IMR-90 (cell line): ENCODE results near the gene SPATA13. TPM values are rescaled to one million over a fixed set of nuclear protein-coding genes. Genes with fewer than 3 reads are reported as not detected.

Experiments used
- ATAC-seq: fragments of 200-7000 bp; cut with Tn5 transposase; 2 replicates; pipeline ENCODE4 v1.9.1; 2020; ENCODE audit warnings: low read depth, mild to moderate bottlenecking, moderate library complexity
- BruUV-seq: library from RNA; stranded (reverse); fragments of 400-500 nt; replicated peaks from 2 replicates; lab custom pipeline; 2021; lab: Mats Ljungman, UMichigan
- CTCF ChIA-PET: fragments of 300-600 bp; formaldehyde crosslinking; extraction: SDS; loops from one replicate; lab custom pipeline; 2021; ENCODE audit warnings: antibody characterized with exemption; lab: Yijun Ruan, JAX
- POLR2A ChIA-PET: fragments of 300-600 bp; sonication (Branson Sonifier 250); formaldehyde crosslinking; loops from one replicate; lab custom pipeline; 2022; ENCODE audit warnings: antibody characterized with exemption; ENCODE audit not compliant: unreplicated experiment; lab: Charles Lee
- DNase-seq: peaks from one replicate; pipeline ENCODE4 v3.0.0; 2013
- H2AFZ ChIP-seq: replicated peaks from 2 replicates; pipeline ENCODE3; 2013; ENCODE audit warnings: low read length, mild to moderate bottlenecking; ENCODE audit not compliant: poor library complexity
- H2AK5ac ChIP-seq: 2 replicates; pipeline ENCODE4 v1.6.1; 2013; ENCODE audit warnings: low read depth, low read length, inconsistent platforms
- H2AK9ac ChIP-seq: replicated peaks from 2 replicates; pipeline ENCODE3; 2013; ENCODE audit warnings: mild to moderate bottlenecking, low read depth, low read length, moderate library complexity; ENCODE audit not compliant: poor library complexity
- H2BK120ac ChIP-seq: 2 replicates; pipeline ENCODE4 v1.6.1; 2013; ENCODE audit warnings: low read depth, low read length, inconsistent platforms
- H2BK15ac ChIP-seq: 3 replicates; pipeline ENCODE4 v1.6.1; 2013; ENCODE audit warnings: low read depth, low read length, inconsistent platforms
- H2BK20ac ChIP-seq: 2 replicates; pipeline ENCODE4 v1.6.1; 2013; ENCODE audit warnings: low read depth, mild to moderate bottlenecking, inconsistent platforms, low read length, moderate library complexity
- H2BK5ac ChIP-seq: 2 replicates; pipeline ENCODE4 v1.6.1; 2013; ENCODE audit warnings: mild to moderate bottlenecking, low read depth, low read length, inconsistent platforms; ENCODE audit not compliant: poor library complexity, severe bottlenecking
- H3K14ac ChIP-seq: replicated peaks from 2 replicates; pipeline ENCODE4 v1.6.1; 2013; ENCODE audit warnings: low read depth, low read length, inconsistent platforms
- H3K18ac ChIP-seq: 2 replicates; pipeline ENCODE4 v1.6.1; 2013; ENCODE audit warnings: low read depth, low read length, control low read depth
- H3K23ac ChIP-seq: 2 replicates; pipeline ENCODE4 v1.6.1; 2013; ENCODE audit warnings: low read depth, low read length, inconsistent platforms
- H3K27ac ChIP-seq: 2 replicates; pipeline ENCODE4 v1.5.1; 2013; ENCODE audit warnings: mild to moderate bottlenecking, control low read depth, low read length; ENCODE audit not compliant: insufficient read depth
- H3K27me3 ChIP-seq: 2 replicates; pipeline ENCODE4 v1.6.1; 2013; ENCODE audit warnings: low read length; ENCODE audit not compliant: control insufficient read depth, insufficient read depth
- H3K36me3 ChIP-seq: 2 replicates; pipeline ENCODE4 v1.6.1; 2013; ENCODE audit warnings: low read length, mixed read lengths; ENCODE audit not compliant: control insufficient read depth, insufficient read depth
- H3K4ac ChIP-seq: 2 replicates; pipeline ENCODE4 v1.6.1; 2013; ENCODE audit warnings: low read depth, low read length, inconsistent platforms
- H3K4me1 ChIP-seq: 2 replicates; pipeline ENCODE4 v1.6.1; 2013; ENCODE audit warnings: low read length, mixed read lengths; ENCODE audit not compliant: control insufficient read depth, insufficient read depth
- H3K4me2 ChIP-seq: 2 replicates; pipeline ENCODE4 v1.6.1; 2013; ENCODE audit warnings: low read depth, mild to moderate bottlenecking, control low read depth, low read length, moderate library complexity
- H3K4me3 ChIP-seq: 2 replicates; pipeline ENCODE4 v1.5.1; 2013; ENCODE audit warnings: low read depth, mild to moderate bottlenecking, control low read depth, low read length, moderate library complexity; ENCODE audit not compliant: insufficient read depth
- H3K56ac ChIP-seq: 2 replicates; pipeline ENCODE4 v1.6.1; 2013; ENCODE audit warnings: low read length, inconsistent platforms; ENCODE audit not compliant: insufficient read depth; ENCODE audit errors: extremely low read depth
- H3K79me1 ChIP-seq, 2 experiments: 2 replicates each; pipeline ENCODE4 v1.6.1; 2013; ENCODE audit warnings: low read length in 2 of 2, inconsistent platforms in 1 of 2, low read depth in 1 of 2
- H3K9ac ChIP-seq: 2 replicates; pipeline ENCODE4 v1.6.1; 2013; ENCODE audit warnings: low read depth, low read length, control low read depth
- H3K9me1 ChIP-seq: 2 replicates; pipeline ENCODE4 v1.6.1; 2013; ENCODE audit warnings: low read length, inconsistent platforms; ENCODE audit not compliant: insufficient read depth
- H3K9me3 ChIP-seq: 2 replicates; pipeline ENCODE4 v1.6.1; 2013; ENCODE audit warnings: low read length; ENCODE audit not compliant: control insufficient read depth, insufficient read depth
- H4K20me1 ChIP-seq: 2 replicates; pipeline ENCODE4 v1.6.1; 2013; ENCODE audit warnings: low read length, inconsistent platforms; ENCODE audit not compliant: insufficient read depth
- H4K5ac ChIP-seq: 2 replicates; pipeline ENCODE4 v1.6.1; 2013; ENCODE audit warnings: mild to moderate bottlenecking, low read depth, low read length, control low read depth
- H4K8ac ChIP-seq, 2 experiments: 2 replicates each; pipeline ENCODE4 v1.6.1; 2013; ENCODE audit warnings: low read depth in 2 of 2, low read length in 2 of 2, control low read depth in 1 of 2, inconsistent platforms in 1 of 2
- H4K91ac ChIP-seq: 2 replicates; pipeline ENCODE4 v1.6.1; 2013; ENCODE audit warnings: low read depth, low read length, inconsistent platforms; ENCODE audit not compliant: insufficient read depth
- CEBPB ChIP-seq: IDR thresholded peaks from 2 replicates; pipeline ENCODE4 v1.6.1; 2012; ENCODE audit warnings: low read depth, low read length, improper control_type of control experiment
- MAFK ChIP-seq: IDR thresholded peaks from 2 replicates; pipeline ENCODE4 v1.6.1; 2012; ENCODE audit warnings: low read depth, low read length, improper control_type of control experiment
- MAZ ChIP-seq: IDR thresholded peaks from 2 replicates; pipeline ENCODE4 v1.6.1; 2012; ENCODE audit warnings: low read depth, mild to moderate bottlenecking, low read length, improper control_type of control experiment, moderate library complexity, borderline replicate concordance
- NFE2L2 ChIP-seq: fragments of 150-350 bp; IDR thresholded peaks from 2 replicates; pipeline ENCODE4 v1.6.1; 2016; ENCODE audit warnings: low read depth, mild to moderate bottlenecking, low read length
- RFX5 ChIP-seq: IDR thresholded peaks from 2 replicates; pipeline ENCODE4 v1.8.0; 2012; ENCODE audit warnings: low read depth, mild to moderate bottlenecking, low read length, moderate library complexity
- SMC3 ChIP-seq: fragments of 150-350 bp; IDR thresholded peaks from 2 replicates; pipeline ENCODE4 v1.6.1; 2016; ENCODE audit warnings: low read depth, mild to moderate bottlenecking, antibody characterized with exemption, low read length, moderate library complexity
- WGBS, 2 experiments: methylation state at CpG; one replicate each; pipeline versions ENCODE4 v1.1.5 to v1.1.7; 2013; ENCODE audit warnings: missing lambda C conversion rate in 2 of 2; ENCODE audit not compliant: insufficient read length in 1 of 2; ENCODE audit errors: extremely low coverage in 2 of 2; 5-methylcytosine and 5-hydroxymethylcytosine counted together
- dilution Hi-C: fragments of 300-500 bp; cut with HindIII; formaldehyde crosslinking; loops from one replicate; pipeline ENCODE4 v1.14.3; 2018; ENCODE audit warnings: low sequenced_read_pairs; ENCODE audit not compliant: unreplicated experiment
- in situ Hi-C: fragments of 300-500 bp; cut with MboI; formaldehyde crosslinking; loops from 3 replicates; pipeline ENCODE4 v1.14.3; 2019; ENCODE audit warnings: low sequenced_read_pairs, inconsistent platforms, mixed read lengths
- intact Hi-C: fragments of 100-400 bp; cut with micrococcal nuclease; formaldehyde crosslinking; loops from 2 replicates; pipeline ENCODE4 v1.10.0; 2022
- polyA plus RNA-seq, 3 experiments: library from polyadenylated mRNA; depleted of rRNA; stranded (reverse); fragments of >200 nt; gene quantifications; 2 replicates each; pipeline ENCODE4 v1.2.3, GENCODE V29; 2012; ENCODE audit warnings: low replicate concordance in 1 of 3
- total RNA-seq: library from RNA; depleted of rRNA; stranded (reverse); fragments of >200 nt; gene quantifications from 2 replicates; pipeline ENCODE4 v1.2.3, GENCODE V29; 2012
- TF ChIP-seq, protein P1 (sequence below): fragments of 150-350 bp; IDR thresholded peaks from 2 replicates; pipeline ENCODE4 v1.6.1; 2016; ENCODE audit warnings: low read depth, mild to moderate bottlenecking, low read length, moderate library complexity, borderline replicate concordance

The SPATA13 gene
- total and polyA plus RNA-seq, 2 of the 4 experiments (the other 2 are of a cell fraction): 10.5 to 12.5 TPM

DNA sequence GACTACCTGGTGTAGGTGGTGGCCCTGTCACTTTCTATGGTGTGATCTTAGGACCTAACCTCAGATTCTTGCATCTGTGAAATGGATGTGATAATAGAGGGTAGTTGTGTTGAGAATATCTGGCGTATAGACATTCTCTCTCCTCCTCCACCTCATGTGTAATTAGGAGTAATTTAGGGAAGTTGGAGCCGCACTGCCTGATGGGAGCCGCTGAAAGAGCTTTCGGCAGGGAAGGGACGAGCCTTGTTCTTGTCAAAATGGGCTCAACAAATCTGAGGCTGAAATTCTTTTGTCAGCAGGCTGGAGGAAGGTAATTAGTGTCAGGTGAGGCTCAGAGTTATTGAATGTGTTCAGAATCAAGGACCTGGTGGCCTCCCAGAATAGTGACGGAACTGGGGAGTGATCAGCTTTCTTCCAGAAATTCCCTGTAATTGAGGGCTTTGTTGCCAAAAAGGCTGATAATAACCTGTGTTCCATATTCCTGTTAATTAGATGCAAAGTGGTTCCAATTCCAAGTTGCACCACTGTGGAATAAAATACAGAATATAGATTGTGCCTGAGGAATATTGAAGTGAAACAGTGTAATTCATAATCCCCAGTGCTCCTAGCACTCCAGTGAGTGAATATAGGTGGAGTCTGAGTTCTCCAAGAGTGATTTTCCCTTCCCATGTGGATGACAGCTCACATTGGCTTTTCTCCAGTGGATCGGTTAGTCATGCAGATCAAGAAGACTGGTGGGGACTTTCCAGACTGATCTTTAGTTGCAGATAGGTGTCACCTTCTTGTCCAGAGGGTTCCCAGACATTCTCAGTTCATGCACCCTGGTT, 47.5 kb downstream of the SPATA13 start:
- Histone ChIP-seq H3K27ac (no peak overlapping the region), H2BK20ac (no peak overlapping the region), H3K79me1 (peaks cover 29 to 56% of the 10 kb centered on the region in 2 experiments), H3K4ac (no peak overlapping the region), H4K5ac (no peak overlapping the region), H3K56ac (no peak overlapping the region), H3K4me3 (no peak overlapping the region), H3K4me2 (0 out of 2 replicates have a peak overlapping the region, but pooled peaks have one; percentile 3), H3K9ac (no peak overlapping the region), H2AFZ (no peak overlapping the region), H3K4me1 (peaks cover 7% of the 10 kb centered on the region), H4K20me1 (peaks cover 19% of the 10 kb centered on the region), H3K18ac (no peak overlapping the region), H4K91ac (peak overlapping the region; percentile 6; the same call in 1 of the 2 replicates), H3K36me3 (no peaks in the 10 kb centered on the region), H2BK15ac (no peak overlapping the region; the same call in 2 of the 3 replicates), H3K27me3 (no peaks in the 10 kb centered on the region), H2BK5ac (no peak overlapping the region), H3K23ac (no peak overlapping the region), H4K8ac (no peak overlapping the region), H2AK9ac (no peak overlapping the region), H2BK120ac (no peak overlapping the region), H2AK5ac (peak overlapping the region; percentile 65; the same call in 1 of the 2 replicates), H3K9me3 (no peaks in the 10 kb centered on the region), H3K14ac (peak overlapping the region; percentile 13), H3K9me1 (peaks cover 14% of the 10 kb centered on the region)
- ChIA-PET POLR2A (no interaction called here), CTCF (no interaction called here)
- ATAC-seq (peak; percentile 76), DNase-seq (peak; percentile 95)
- in situ Hi-C loops (no loop called here), intact Hi-C loops (no loop called here), dilution Hi-C loops (no loop called here)
- TF ChIP-seq CEBPB (no peak), MAZ (no peak), RFX5 (no peak), NFE2L2 (no peak), SMC3 (no peak), MAFK (no peak)
- TF ChIP-seq, protein P1, sequence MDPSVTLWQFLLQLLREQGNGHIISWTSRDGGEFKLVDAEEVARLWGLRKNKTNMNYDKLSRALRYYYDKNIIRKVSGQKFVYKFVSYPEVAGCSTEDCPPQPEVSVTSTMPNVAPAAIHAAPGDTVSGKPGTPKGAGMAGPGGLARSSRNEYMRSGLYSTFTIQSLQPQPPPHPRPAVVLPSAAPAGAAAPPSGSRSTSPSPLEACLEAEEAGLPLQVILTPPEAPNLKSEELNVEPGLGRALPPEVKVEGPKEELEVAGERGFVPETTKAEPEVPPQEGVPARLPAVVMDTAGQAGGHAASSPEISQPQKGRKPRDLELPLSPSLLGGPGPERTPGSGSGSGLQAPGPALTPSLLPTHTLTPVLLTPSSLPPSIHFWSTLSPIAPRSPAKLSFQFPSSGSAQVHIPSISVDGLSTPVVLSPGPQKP: no peak
- no TSS peak for BruUV-seq
- no CpG with 5 or more reads among the region's 7 CpGs for WGBS, 2 experiments
